ENCODE measurements around the gene RPAP3.

Gene RPAP3

GRCh38 chr12:47722136-47722834 lies 16.5 kb upstream of the RPAP3 start:
- no peak for DNase-seq (ENCODE audit: low read depth in 4 of 4, low spot score in 1 of 4)

GRCh38 chr12:47721431-47721973 lies 15.7 kb upstream of the RPAP3 start:
- no peak for DNase-seq (ENCODE audit: low read depth in 4 of 4, low spot score in 1 of 4)

GRCh38 chr12:47718531-47718930 lies 12.7 kb upstream of the RPAP3 start:
- no peak for DNase-seq (ENCODE audit: low read depth in 4 of 4, low spot score in 1 of 4)

GRCh38 chr12:47717443-47718193 lies 11.8 kb upstream of the RPAP3 start:
- peak in 3 of 4 experiments; percentile 19 to 34 (median 20) for DNase-seq (ENCODE audit: low read depth in 4 of 4, low spot score in 1 of 4)

- DNase-seq (ENCODE audit: low read depth in 4 of 4, low spot score in 1 of 4) = no peak
Measured at GRCh38 chr12:47717046-47717442, 11.2 kb upstream of the RPAP3 start.

- DNase-seq (ENCODE audit: low read depth in 4 of 4, low spot score in 1 of 4) = no peak
Measured at GRCh38 chr12:47715877-47716548, 10.2 kb upstream of the RPAP3 start.

- peak; percentile 68 to 75 (median 70) for DNase-seq (ENCODE audit: low read depth in 4 of 4, low spot score in 1 of 4)
Measured at GRCh38 chr12:47715393-47715876, 9.6 kb upstream of the RPAP3 start.

GRCh38 chr12:47714826-47715386 lies 9.1 kb upstream of the RPAP3 start:
- no peak for DNase-seq (ENCODE audit: low read depth in 4 of 4, low spot score in 1 of 4)

GRCh38 chr12:47712171-47712570 lies 6.3 kb upstream of the RPAP3 start:
- no peak for DNase-seq (ENCODE audit: low read depth in 4 of 4, low spot score in 1 of 4)

- DNase-seq (ENCODE audit: low read depth in 4 of 4, low spot score in 1 of 4) = no peak
Measured at GRCh38 chr12:47711448-47711847, 5.6 kb upstream of the RPAP3 start.

- DNase-seq (ENCODE audit: low read depth in 4 of 4, low spot score in 1 of 4) = no peak
Measured at GRCh38 chr12:47710278-47710677, 4.4 kb upstream of the RPAP3 start.

GRCh38 chr12:47709671-47710070 lies 3.8 kb upstream of the RPAP3 start:
- no peak for DNase-seq (ENCODE audit: low read depth in 4 of 4, low spot score in 1 of 4)

GRCh38 chr12:47709237-47709636 lies 3.4 kb upstream of the RPAP3 start:
- no peak for DNase-seq (ENCODE audit: low read depth in 4 of 4, low spot score in 1 of 4)

GRCh38 chr12:47707905-47708543 lies 2.2 kb upstream of the RPAP3 start:
- no peak for DNase-seq (ENCODE audit: low read depth in 4 of 4, low spot score in 1 of 4)

- no peak for DNase-seq (ENCODE audit: low read depth in 4 of 4, low spot score in 1 of 4)
Measured at GRCh38 chr12:47707355-47707754, 1.5 kb upstream of the RPAP3 start.

- no peak for DNase-seq (ENCODE audit: low read depth in 4 of 4, low spot score in 1 of 4)
Measured at GRCh38 chr12:47705229-47705565, 633 bp downstream of the RPAP3 start.

GRCh38 chr12:47704719-47705118 lies 1.1 kb downstream of the RPAP3 start:
- no peak for DNase-seq (ENCODE audit: low read depth in 4 of 4, low spot score in 1 of 4)

GRCh38 chr12:47700263-47700662 lies 5.6 kb downstream of the RPAP3 start:
- no peak for DNase-seq (ENCODE audit: low read depth in 4 of 4, low spot score in 1 of 4)

GRCh38 chr12:47698631-47699030 lies 7.2 kb downstream of the RPAP3 start:
- DNase-seq (ENCODE audit: low read depth in 4 of 4, low spot score in 1 of 4) = no peak

- no peak for DNase-seq (ENCODE audit: low read depth in 4 of 4, low spot score in 1 of 4)
Measured at GRCh38 chr12:47698055-47698454, 7.8 kb downstream of the RPAP3 start.

- DNase-seq (ENCODE audit: low read depth in 4 of 4, low spot score in 1 of 4) = no peak
Measured at GRCh38 chr12:47689215-47689614, 16.6 kb downstream of the RPAP3 start.

Measured in stimulated activated CD4-positive, alpha-beta T cell treated with anti-CD3 and anti-CD28 coated beads, Interleukin-1b, Interleukin-23, amount 100 ng/mL, for 24 hours (primary cell).